ENCODE measurements around the gene WDR4. TPM values are rescaled to one million over a fixed set of nuclear protein-coding genes. Genes with fewer than 3 reads are reported as not detected.

The WDR4 gene
- total and polyA plus RNA-seq, 4 donors: 4.6 to 12.9 (median 9.2) TPM

- no peaks in the 10 kb centered on the region for H3K9me3 ChIP-seq (ENCODE audit: control insufficient read depth in 4 of 4, low read length in 3 of 4)
- H3K9ac ChIP-seq (ENCODE audit: low read depth in 1 of 2, low read length in 2 of 2): no peak overlapping the region
- peaks cover 0 to 8% (median 6%) of the 10 kb centered on the region in 4 donors for H3K36me3 ChIP-seq (ENCODE audit: control insufficient read depth in 4 of 4, insufficient read depth in 3 of 4, low read depth in 1 of 4, low read length in 3 of 4)
- DNase-seq (ENCODE audit: low spot score): no peak
- TF ChIP-seq CTCF (IDR thresholded peaks at IDR 0.05; ENCODE audit: low read depth, low read length, missing input control): no peak
- TF ChIP-seq RAD21 (IDR thresholded peaks at IDR 0.05): no peak
- TF ChIP-seq HNF4G (IDR thresholded peaks at IDR 0.05): no peak
- no peak for TF ChIP-seq RXRA (IDR thresholded peaks at IDR 0.05)
- no peak for TF ChIP-seq REST (IDR thresholded peaks at IDR 0.05)
- no peak for TF ChIP-seq FOXA2 (IDR thresholded peaks at IDR 0.05)
- no peak for TF ChIP-seq MAX (IDR thresholded peaks at IDR 0.05)
- H3K27ac ChIP-seq (ENCODE audit: low read depth in 1 of 2, low read length in 2 of 2): no peak overlapping the region
- 85% methylated on average over 12 of the region's 12 CpGs for WGBS
- no peaks in the 10 kb centered on the region for H3K27me3 ChIP-seq (ENCODE audit: control insufficient read depth in 4 of 4, insufficient read depth in 4 of 4, low read length in 3 of 4)
- no peak overlapping the region for H3K4me3 ChIP-seq (ENCODE audit: low read depth in 1 of 3, low read length in 3 of 3)
- H3K4me1 ChIP-seq (ENCODE audit: control insufficient read depth in 4 of 4, insufficient read depth in 4 of 4, low read length in 3 of 4): peaks cover 3 to 24% (median 17%) of the 10 kb centered on the region in 4 donors
Measured at GRCh38 chr21:42835611-42836401, 43.5 kb downstream of the WDR4 start.

- WGBS: 90% methylated on average over 6 of the region's 6 CpGs
- Histone ChIP-seq H3K27me3 (ENCODE audit: control insufficient read depth in 4 of 4, insufficient read depth in 4 of 4, low read length in 3 of 4) (no peaks in the 10 kb centered on the region), H3K36me3 (ENCODE audit: control insufficient read depth in 4 of 4, insufficient read depth in 3 of 4, low read depth in 1 of 4, low read length in 3 of 4) (peaks cover 0 to 2% (median under 1%) of the 10 kb centered on the region in 4 donors), H3K4me1 (ENCODE audit: control insufficient read depth in 4 of 4, insufficient read depth in 4 of 4, low read length in 3 of 4) (peaks cover 3 to 24% (median 17%) of the 10 kb centered on the region in 4 donors), H3K9ac (ENCODE audit: low read depth in 1 of 2, low read length in 2 of 2) (no peak overlapping the region), H3K27ac (ENCODE audit: low read depth in 1 of 2, low read length in 2 of 2) (no peak overlapping the region), H3K4me3 (ENCODE audit: low read depth in 1 of 3, low read length in 3 of 3) (no peak overlapping the region), H3K9me3 (ENCODE audit: control insufficient read depth in 4 of 4, low read length in 3 of 4) (no peaks in the 10 kb centered on the region)
- DNase-seq (ENCODE audit: low spot score): no peak
- TF ChIP-seq HNF4A (conservative IDR thresholded peaks at IDR 0.05): no peak
- TF ChIP-seq FOXA1 (IDR thresholded peaks at IDR 0.05): no peak
- TF ChIP-seq MAX (IDR thresholded peaks at IDR 0.05): no peak
- TF ChIP-seq SP1 (IDR thresholded peaks at IDR 0.05): no peak
- TF ChIP-seq YY1 (IDR thresholded peaks at IDR 0.05): no peak
- no peak for TF ChIP-seq TAF1 (conservative IDR thresholded peaks at IDR 0.05)
- no peak for TF ChIP-seq RXRA (IDR thresholded peaks at IDR 0.05)
- TF ChIP-seq GABPA (IDR thresholded peaks at IDR 0.05 in 1 of 2, conservative IDR thresholded peaks at IDR 0.05 in 1 of 2): no peak
- no peak for TF ChIP-seq JUND (IDR thresholded peaks at IDR 0.05)
- no peak for TF ChIP-seq FOXA2 (IDR thresholded peaks at IDR 0.05)
- no peak for TF ChIP-seq ATF3 (IDR thresholded peaks at IDR 0.05)
- TF ChIP-seq REST (IDR thresholded peaks at IDR 0.05): no peak
- no peak for TF ChIP-seq EGR1 (IDR thresholded peaks at IDR 0.05; ENCODE audit: low read depth in 2 of 2)
- no peak for TF ChIP-seq NR2F2 (IDR thresholded peaks at IDR 0.05)
- TF ChIP-seq ZBTB33 (IDR thresholded peaks at IDR 0.05): no peak
Measured at GRCh38 chr21:42835211-42835610, 44.1 kb downstream of the WDR4 start.

Measured in liver (tissue), 9 donors.